Bronchial epithelial cell (primary cell): ENCODE results near the gene UBE2Q1. TPM values are rescaled to one million over a fixed set of nuclear protein-coding genes. Genes with fewer than 3 reads are reported as not detected.

ENCODE experiments used
- DNase-seq: peaks from one replicate; pipeline ENCODE4 v3.0.0-alpha.2; 2010; ENCODE audit warnings: low read depth
- FAIRE-seq: peaks from 2 replicates; lab custom pipeline; 2011; peaks lifted over from hg19 to GRCh38; lab: Jason Lieb, UNC
- H3K27me3 ChIP-seq: 2 replicates; pipeline ENCODE4 v1.5.1; 2011; ENCODE audit warnings: low read length; ENCODE audit not compliant: control insufficient read depth, insufficient read depth
- H3K36me3 ChIP-seq: 2 replicates; pipeline ENCODE4 v1.5.1; 2011; ENCODE audit warnings: low read length; ENCODE audit not compliant: control insufficient read depth, insufficient read depth
- H3K4me3 ChIP-seq: 2 replicates; pipeline ENCODE4 v1.5.1; 2011; ENCODE audit warnings: mild to moderate bottlenecking, low read depth, low read length, control low read depth
- total RNA-seq: library from RNA; depleted of rRNA; stranded (reverse); fragments of >200 nt; gene quantifications from 2 replicates; pipeline ENCODE4 v1.2.1, GENCODE V29; 2014
- TF ChIP-seq, protein P1 (sequence below): IDR thresholded peaks from 2 replicates; pipeline ENCODE4 v1.5.1; 2011; ENCODE audit warnings: mild to moderate bottlenecking, moderate library complexity, low read length, control low read depth, inconsistent platforms; ENCODE audit not compliant: insufficient read depth, severe bottlenecking

UBE2Q1 gene
- total RNA-seq, 1 donor from 2014 or later, result 20.3 TPM

DNA sequence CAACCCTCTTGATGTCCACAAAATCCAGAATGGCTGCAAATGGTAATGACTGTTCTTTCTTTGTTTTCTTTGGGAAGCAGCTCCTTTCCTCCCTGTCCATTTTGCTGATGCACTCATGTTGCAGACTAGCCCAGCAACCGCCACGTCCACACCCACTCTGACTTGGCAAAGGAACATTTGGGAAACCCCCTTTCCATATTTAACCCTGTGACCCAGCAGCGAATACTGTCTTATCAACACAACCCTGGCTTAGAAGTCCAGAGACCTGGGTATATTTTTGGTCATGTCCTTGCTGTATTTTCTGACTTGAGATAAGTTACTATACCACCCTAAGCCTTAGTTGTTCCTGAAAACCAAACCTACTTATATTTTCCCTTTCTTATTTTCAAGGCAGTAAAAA is 38.1 kb downstream of the UBE2Q1 start:
- TF ChIP-seq, protein P1, sequence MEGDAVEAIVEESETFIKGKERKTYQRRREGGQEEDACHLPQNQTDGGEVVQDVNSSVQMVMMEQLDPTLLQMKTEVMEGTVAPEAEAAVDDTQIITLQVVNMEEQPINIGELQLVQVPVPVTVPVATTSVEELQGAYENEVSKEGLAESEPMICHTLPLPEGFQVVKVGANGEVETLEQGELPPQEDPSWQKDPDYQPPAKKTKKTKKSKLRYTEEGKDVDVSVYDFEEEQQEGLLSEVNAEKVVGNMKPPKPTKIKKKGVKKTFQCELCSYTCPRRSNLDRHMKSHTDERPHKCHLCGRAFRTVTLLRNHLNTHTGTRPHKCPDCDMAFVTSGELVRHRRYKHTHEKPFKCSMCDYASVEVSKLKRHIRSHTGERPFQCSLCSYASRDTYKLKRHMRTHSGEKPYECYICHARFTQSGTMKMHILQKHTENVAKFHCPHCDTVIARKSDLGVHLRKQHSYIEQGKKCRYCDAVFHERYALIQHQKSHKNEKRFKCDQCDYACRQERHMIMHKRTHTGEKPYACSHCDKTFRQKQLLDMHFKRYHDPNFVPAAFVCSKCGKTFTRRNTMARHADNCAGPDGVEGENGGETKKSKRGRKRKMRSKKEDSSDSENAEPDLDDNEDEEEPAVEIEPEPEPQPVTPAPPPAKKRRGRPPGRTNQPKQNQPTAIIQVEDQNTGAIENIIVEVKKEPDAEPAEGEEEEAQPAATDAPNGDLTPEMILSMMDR, result no peak
- H3K4me3 ChIP-seq, result no peak overlapping the region
- FAIRE-seq, result no peak
- peak; percentile 20 for DNase-seq
- H3K27me3 ChIP-seq, result peaks cover 14% of the 10 kb centered on the region
- H3K36me3 ChIP-seq, result no peaks in the 10 kb centered on the region

GRCh38 chr1:154519591-154519991 is 38.9 kb downstream of the UBE2Q1 start:
- no peak for DNase-seq
- TF ChIP-seq, protein P1, result no peak
- Histone ChIP-seq H3K27me3 (peaks cover 14% of the 10 kb centered on the region), H3K36me3 (no peaks in the 10 kb centered on the region), H3K4me3 (no peak overlapping the region)
- FAIRE-seq, result no peak

- DNase-seq (no peak), FAIRE-seq (no peak)
- Histone ChIP-seq H3K36me3 (no peaks in the 10 kb centered on the region), H3K27me3 (peaks cover 14% of the 10 kb centered on the region), H3K4me3 (no peak overlapping the region)
- TF ChIP-seq, protein P1, result no peak
These were observed 40.8 kb downstream of the UBE2Q1 start for GRCh38 chr1:154517661-154518060.

- TF ChIP-seq, protein P1, result no peak
- Histone ChIP-seq H3K4me3 (no peak overlapping the region), H3K27me3 (peaks cover 5% of the 10 kb centered on the region), H3K36me3 (no peaks in the 10 kb centered on the region)
- FAIRE-seq, result no peak
- DNase-seq, result no peak
These were observed 44.4 kb downstream of the UBE2Q1 start for GRCh38 chr1:154514066-154514553.

- FAIRE-seq (no peak), DNase-seq (no peak)
- TF ChIP-seq, protein P1, result no peak
- H3K27me3 ChIP-seq, result peaks cover 5% of the 10 kb centered on the region
- H3K4me3 ChIP-seq, result no peak overlapping the region
- H3K36me3 ChIP-seq, result no peaks in the 10 kb centered on the region
These were observed 45.7 kb downstream of the UBE2Q1 start for GRCh38 chr1:154512760-154513159.

- no peak overlapping the region for H3K4me3 ChIP-seq
- no peak for FAIRE-seq
These were observed 54.6 kb downstream of the UBE2Q1 start for GRCh38 chr1:154503898-154504297.

More at GRCh38 chr1:154503898-154504297, 54.6 kb downstream of the UBE2Q1 start:
- no peaks in the 10 kb centered on the region for H3K36me3 ChIP-seq
- TF ChIP-seq, protein P1, result no peak
- DNase-seq, result no peak
- peaks cover 22% of the 10 kb centered on the region for H3K27me3 ChIP-seq
